Large intestine (tissue), 3 donors: ENCODE results near the gene SIMC1. TPM values are rescaled to one million over a fixed set of nuclear protein-coding genes. Genes with fewer than 3 reads are reported as not detected.
A peak's percentile ranks its signal among the peaks of the same experiment; 100 is the strongest.

Experiments
- DNase-seq, 2 donors: peaks; one replicate each; pipeline versions ENCODE4 v3.0.0 to v3.0.0-alpha.2; 2013
- H3K27ac ChIP-seq: one replicate; pipeline ENCODE4 v1.5.1; 2013; ENCODE audit warnings: low read length
- H3K27me3 ChIP-seq: 2 replicates; pipeline ENCODE4 v1.6.1; 2013; ENCODE audit warnings: low read length; ENCODE audit not compliant: control insufficient read depth, insufficient read depth
- H3K36me3 ChIP-seq: 2 replicates; pipeline ENCODE4 v1.6.1; 2013; ENCODE audit warnings: low read length; ENCODE audit not compliant: control insufficient read depth, insufficient read depth
- H3K4me1 ChIP-seq: one replicate; pipeline ENCODE4 v1.6.1; 2013; ENCODE audit warnings: low read length; ENCODE audit not compliant: control insufficient read depth, insufficient read depth
- H3K4me3 ChIP-seq: one replicate; pipeline ENCODE4 v1.5.1; 2013; ENCODE audit warnings: low read length
- H3K9me3 ChIP-seq: one replicate; pipeline ENCODE4 v1.6.1; 2013; ENCODE audit warnings: mild to moderate bottlenecking, low read depth, low read length, moderate library complexity; ENCODE audit not compliant: control insufficient read depth
- WGBS: methylation state at CpG from one replicate; pipeline ENCODE4 v1.1.5; 2013; ENCODE audit warnings: low lambda C conversion rate; ENCODE audit not compliant: insufficient coverage; 5-methylcytosine and 5-hydroxymethylcytosine counted together
- polyA plus RNA-seq: library from polyadenylated mRNA; unstranded; fragments of 120-200 nt; gene quantifications from one replicate; pipeline ENCODE4 v1.2.1, GENCODE V29; 2013

The SIMC1 gene
- polyA plus RNA-seq, 1 donor: 14.7 TPM

DNA sequence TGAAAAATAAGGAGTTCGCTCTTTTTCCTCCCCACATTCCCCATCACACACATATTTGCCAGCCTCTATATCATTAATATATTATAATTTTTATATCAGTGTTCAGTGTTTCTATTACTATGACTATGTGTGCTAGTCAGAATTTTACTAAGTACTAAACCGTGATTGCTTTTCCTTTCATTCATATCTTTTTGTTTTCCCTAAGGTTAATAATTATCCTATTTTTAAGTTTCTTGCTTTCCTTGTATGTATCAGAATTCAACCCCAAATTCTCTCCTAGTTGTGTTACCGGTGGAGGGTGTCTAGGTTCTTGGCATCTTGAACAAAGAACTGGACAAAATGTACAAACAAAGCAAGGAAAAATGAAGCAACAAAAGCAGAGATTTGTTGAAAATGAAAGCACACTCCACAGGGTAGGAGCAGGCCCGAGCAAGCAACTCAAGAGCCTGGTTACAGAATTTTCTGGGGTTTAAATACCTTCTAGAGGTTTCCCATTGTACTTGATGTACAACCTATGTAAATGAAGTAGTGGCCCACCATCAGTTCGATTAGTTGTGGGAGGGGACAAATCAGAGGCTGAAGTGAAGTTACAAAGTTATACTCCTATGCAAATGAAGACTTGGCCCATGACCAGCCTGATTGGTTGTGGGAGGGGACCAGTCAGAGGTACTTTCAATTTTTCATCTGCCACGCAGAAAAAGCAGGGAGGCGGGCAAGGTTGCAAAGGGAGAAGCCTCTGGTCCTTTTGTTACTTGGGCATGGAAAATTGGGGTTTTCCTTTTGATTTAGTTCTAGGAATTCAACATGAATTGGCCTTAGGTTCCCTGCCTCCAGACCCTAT, 79.5 kb downstream of the SIMC1 start:
- no peaks in the 10 kb centered on the region for H3K9me3 ChIP-seq
- no peak overlapping the region for H3K27ac ChIP-seq
- 89% methylated on average over 4 of the region's 7 CpGs for WGBS
- peaks cover 27% of the 10 kb centered on the region for H3K36me3 ChIP-seq
- no peaks in the 10 kb centered on the region for H3K27me3 ChIP-seq
- no peaks in the 10 kb centered on the region for H3K4me1 ChIP-seq
- DNase-seq: no peak
- no peak overlapping the region for H3K4me3 ChIP-seq

DNA sequence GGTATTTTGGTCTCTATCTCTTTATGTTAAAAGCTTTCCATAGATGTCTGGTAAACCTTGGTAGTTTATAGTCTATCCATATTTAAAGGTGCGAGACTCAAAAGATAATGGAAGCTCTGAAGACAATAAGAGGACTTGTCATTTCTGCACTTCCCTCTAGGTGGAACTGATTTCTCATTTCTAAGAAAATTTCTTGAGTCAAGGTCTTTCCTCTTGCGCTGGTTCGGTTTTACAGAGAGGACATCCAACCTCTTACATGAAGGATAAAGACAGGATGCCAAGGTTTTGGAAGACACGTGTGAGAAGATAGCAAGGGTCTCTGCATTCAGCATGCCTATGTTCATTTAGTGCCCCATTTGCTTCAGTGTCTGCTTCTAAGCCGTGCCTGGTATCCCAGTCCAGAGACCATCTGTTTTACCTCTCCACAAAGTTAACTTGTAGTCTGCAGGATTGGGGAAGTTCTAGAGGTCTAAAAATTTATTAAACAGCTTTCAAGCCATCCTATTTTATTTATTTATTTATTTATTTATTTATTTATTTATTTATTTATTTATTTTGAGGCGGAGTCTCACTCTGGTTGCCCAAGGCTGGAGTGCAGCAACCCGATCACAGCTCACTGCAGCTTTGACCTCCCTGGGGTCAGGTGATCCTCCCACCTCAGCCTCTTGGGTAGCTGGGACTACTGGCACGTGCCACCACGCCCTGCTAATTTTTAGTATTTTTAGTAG, 81.8 kb downstream of the SIMC1 start:
- no peaks in the 10 kb centered on the region for H3K27me3 ChIP-seq
- H3K4me1 ChIP-seq: no peaks in the 10 kb centered on the region
- H3K4me3 ChIP-seq: no peak overlapping the region
- H3K27ac ChIP-seq: no peak overlapping the region
- H3K9me3 ChIP-seq: no peaks in the 10 kb centered on the region
- DNase-seq: peak; percentile 4 to 33
- 100% methylated on average over 1 of the region's 9 CpGs for WGBS
- H3K36me3 ChIP-seq: peaks cover 33% of the 10 kb centered on the region

DNA sequence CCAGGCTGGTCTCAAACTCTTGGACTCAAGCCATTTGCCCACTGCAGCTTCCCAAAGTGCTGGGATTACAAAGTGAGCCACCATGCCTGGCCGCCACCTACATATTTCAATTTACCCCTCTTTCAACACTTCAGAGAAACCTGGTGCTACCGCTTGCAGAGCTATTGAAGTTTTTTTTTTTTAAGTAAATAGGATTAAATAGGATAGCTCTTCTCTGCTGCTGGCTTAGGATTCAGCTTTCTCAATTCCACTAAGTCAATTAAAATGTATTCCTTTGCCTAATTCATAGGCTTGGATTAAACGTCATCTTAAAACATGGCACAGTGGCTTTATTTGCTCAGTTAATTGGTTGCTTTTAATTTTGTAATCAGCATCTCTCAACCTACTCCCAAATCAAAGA, 82.4 kb downstream of the SIMC1 start:
- Histone ChIP-seq H3K4me3 (no peak overlapping the region), H3K36me3 (peaks cover 29% of the 10 kb centered on the region), H3K9me3 (no peaks in the 10 kb centered on the region), H3K27ac (no peak overlapping the region), H3K27me3 (no peaks in the 10 kb centered on the region), H3K4me1 (no peaks in the 10 kb centered on the region)
- no peak for DNase-seq
- WGBS: no CpG with 5 or more reads among the region's 3 CpGs

DNA sequence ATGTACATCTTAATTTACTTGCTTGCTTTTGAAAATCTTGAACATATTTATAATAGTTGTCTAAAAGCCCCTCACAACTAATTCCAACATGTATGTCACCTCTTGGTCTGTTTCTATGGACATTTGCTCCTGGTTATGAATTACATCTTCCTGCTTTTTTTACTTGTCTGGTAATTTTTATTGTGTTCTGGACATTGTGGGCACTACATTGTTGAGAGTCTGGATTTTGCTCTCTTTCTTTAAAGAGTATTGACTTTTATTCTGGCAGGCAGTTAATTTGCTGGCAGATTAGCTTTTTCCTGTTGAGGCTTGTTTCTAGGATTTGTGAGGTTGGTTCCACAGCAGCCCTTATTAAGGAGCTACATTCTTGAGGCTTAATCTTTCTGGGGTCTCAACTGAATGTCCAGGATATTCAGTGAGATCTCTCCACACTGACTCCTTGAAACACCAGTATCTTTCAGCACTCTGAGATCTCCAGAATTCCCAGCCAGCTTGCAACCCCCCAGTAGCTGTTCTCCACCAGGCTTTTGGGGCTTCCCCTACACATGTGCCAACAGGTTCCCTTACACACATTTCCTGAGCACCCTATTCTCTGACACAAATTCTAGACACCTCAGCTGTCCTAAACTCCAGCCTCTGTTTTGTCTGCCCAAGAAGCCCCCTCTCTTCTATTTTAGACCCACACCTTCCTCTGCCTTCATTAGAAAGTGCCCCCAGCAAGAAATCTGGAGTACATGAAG, 96.0 kb downstream of the SIMC1 start:
- Histone ChIP-seq H3K4me1 (no peaks in the 10 kb centered on the region), H3K36me3 (peaks cover 17% of the 10 kb centered on the region), H3K27me3 (no peaks in the 10 kb centered on the region), H3K27ac (no peak overlapping the region), H3K9me3 (peaks cover 4% of the 10 kb centered on the region), H3K4me3 (no peak overlapping the region)
- DNase-seq: no peak

DNA sequence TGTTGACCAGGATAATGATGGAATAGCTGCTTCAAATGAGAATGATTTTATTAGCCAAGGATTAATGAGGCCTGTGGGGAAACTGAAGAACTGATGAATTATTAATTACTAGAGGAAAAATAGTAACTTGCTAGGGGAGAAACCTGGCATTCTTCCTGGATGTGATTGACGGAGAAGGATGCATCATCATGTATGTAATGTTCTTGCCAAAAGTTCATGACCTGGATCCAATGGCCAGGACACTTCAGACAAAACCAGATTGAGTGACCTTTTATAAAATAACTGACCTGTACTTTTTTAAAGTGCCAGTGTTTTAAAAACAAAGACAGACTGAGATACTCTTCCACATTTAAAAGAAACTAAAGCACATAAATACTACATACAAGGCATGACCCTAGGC, 99.7 kb downstream of the SIMC1 start:
- Histone ChIP-seq H3K4me1 (peaks cover 29% of the 10 kb centered on the region), H3K9me3 (peaks cover 4% of the 10 kb centered on the region), H3K36me3 (peaks cover 23% of the 10 kb centered on the region), H3K27me3 (no peaks in the 10 kb centered on the region), H3K4me3 (no peak overlapping the region), H3K27ac (no peak overlapping the region)
- no CpG with 5 or more reads among the region's 1 CpG for WGBS
- no peak for DNase-seq

DNA sequence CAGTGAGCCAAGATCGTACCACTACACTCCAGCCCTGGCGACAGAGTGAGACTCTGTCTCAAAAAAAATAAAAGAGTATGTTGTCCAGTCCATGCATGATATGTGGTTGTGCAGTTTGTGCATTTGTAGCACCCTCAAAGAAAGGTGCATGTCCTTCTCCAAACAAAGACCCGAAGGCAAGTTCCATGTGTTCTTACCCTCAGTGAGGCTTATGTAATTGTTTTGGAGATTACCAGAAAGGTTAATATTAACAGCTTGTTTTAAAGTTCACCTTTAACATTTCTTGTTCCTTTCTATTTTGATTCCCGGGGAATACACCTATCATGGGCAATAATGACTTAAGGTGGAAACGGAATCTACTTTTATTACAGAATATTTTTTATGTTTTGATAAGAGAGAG, 101.1 kb downstream of the SIMC1 start:
- Histone ChIP-seq H3K27me3 (no peaks in the 10 kb centered on the region), H3K36me3 (peaks cover 23% of the 10 kb centered on the region), H3K4me3 (no peak overlapping the region), H3K27ac (peak overlapping the region; percentile 46), H3K9me3 (no peaks in the 10 kb centered on the region), H3K4me1 (peaks cover 29% of the 10 kb centered on the region)
- WGBS: 0% methylated on average over 2 of the region's 5 CpGs
- DNase-seq: peak in 1 of 2 donors; percentile 60

DNA sequence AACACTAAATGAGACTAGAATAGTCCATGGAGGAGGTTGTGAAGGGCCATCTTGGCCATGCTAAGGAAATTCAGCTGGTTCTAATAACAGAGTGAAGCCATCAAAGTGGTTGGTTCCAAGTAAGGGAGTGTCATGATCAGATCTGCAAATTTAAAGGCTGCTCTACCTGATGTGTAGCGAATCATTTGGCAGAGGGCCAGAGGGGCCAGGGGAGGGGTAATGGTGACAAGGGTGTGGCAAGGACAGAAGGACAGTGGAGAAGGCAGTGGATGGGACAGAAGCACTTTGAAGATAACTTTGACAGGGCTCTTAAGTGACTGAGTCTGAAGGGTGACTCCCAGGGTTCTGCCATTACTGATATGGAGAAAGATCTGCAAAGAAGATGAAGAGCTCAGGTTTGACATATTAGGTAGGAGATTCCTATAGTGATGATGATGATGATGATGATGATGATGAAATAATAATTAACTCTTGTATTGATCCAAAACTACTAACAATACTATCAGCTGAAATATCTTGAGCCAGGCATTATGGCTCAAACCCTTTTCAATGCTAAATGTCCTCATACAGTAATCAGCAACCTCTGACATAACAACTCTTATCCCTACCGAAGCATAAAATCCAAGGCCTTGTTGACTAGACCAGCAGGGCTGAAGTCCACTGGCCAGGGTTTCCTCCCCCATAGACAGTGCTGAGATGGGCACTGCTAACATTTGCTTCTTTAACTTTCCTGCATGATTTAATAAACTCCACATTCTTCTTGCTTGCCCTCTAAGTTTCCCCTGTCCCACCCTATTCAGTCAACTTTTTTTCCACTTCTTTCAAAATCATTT, 103.3 kb downstream of the SIMC1 start:
- H3K36me3 ChIP-seq: peaks cover 39% of the 10 kb centered on the region
- 43% methylated on average over 1 of the region's 2 CpGs for WGBS
- peak; percentile 58 to 78 for DNase-seq
- no peak overlapping the region for H3K4me3 ChIP-seq
- H3K27me3 ChIP-seq: no peaks in the 10 kb centered on the region
- H3K9me3 ChIP-seq: no peaks in the 10 kb centered on the region
- peaks cover 29% of the 10 kb centered on the region for H3K4me1 ChIP-seq
- H3K27ac ChIP-seq: peak overlapping the region; percentile 84

DNA sequence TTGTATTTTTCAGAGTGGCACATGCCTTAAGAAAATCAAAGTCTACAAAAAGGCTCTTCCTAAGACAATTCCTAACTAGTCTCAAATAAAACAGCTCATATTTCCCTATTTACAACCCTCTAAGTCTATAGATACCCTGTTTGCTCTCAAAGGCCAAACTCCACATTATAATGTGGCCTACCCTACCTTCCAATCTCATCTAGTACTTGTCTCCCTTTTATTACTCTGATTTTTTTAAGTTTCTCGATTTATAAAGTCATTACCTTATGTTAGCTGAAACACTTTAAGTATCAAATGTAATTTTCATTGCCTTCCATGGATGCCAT, 103.9 kb downstream of the SIMC1 start:
- H3K27ac ChIP-seq: peak overlapping the region; percentile 84
- H3K27me3 ChIP-seq: no peaks in the 10 kb centered on the region
- H3K4me1 ChIP-seq: peaks cover 29% of the 10 kb centered on the region
- peak; percentile 19 to 71 for DNase-seq
- WGBS: no CpG with 5 or more reads among the region's 1 CpG
- H3K4me3 ChIP-seq: no peak overlapping the region
- no peaks in the 10 kb centered on the region for H3K9me3 ChIP-seq
- peaks cover 39% of the 10 kb centered on the region for H3K36me3 ChIP-seq

DNA sequence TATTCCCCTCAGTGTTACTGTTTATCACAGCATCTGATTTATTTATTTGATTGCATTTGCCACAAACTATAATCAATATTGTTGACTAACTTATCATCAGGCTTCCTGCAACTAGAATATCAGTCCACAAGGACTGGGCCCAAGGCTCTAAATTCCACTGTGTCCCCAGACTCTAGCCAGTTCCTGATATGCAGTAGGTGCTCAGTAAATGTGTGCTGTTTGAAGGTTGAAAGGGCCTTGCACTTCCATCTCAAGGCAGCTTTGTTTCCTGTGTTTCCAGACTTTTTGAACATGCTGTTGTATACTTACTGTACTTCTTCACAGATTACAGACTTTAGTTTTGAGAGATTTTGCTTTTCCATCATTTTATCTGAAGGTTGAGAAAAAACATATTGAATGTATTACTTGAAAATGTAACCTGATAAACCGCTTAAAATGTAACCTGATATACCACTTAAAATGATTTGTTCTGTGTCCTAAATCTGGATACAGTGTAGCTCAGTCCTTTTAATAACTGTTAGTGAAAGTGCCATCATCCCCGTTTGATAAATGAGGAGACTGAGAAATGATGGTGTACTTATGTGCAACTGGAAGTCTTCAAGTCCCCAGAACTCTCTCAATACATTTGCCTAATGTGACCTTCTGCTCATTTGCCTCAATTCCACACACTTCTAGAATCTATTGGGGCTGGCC, 104.7 kb downstream of the SIMC1 start:
- Histone ChIP-seq H3K27me3 (no peaks in the 10 kb centered on the region), H3K4me3 (no peak overlapping the region), H3K9me3 (no peaks in the 10 kb centered on the region), H3K4me1 (peaks cover 29% of the 10 kb centered on the region), H3K27ac (peak overlapping the region; percentile 84), H3K36me3 (peaks cover 39% of the 10 kb centered on the region)
- 60% methylated on average over 1 of the region's 2 CpGs for WGBS
- DNase-seq: no peak
